Activated T-helper 1 cell treated with anti-CD3 and anti-CD28 coated beads, Interleukin-12 subunit alpha, Interleukin-12 subunit beta, Interleukin-2, Interleukin-4 antibody, amounts not matched to agents 30 ng/mL and 10 ng/mL and 1 ng/mL, durations not matched to agents 14 hours and 24 hours and 36 hours (primary cell): ENCODE results near the gene CPE. TPM values are rescaled to one million over a fixed set of nuclear protein-coding genes. Genes with fewer than 3 reads are reported as not detected.

Experiments
- DNase-seq: peaks from one replicate; pipeline ENCODE4 v3.0.0; 2021; ENCODE audit warnings: low spot score
- H3K27ac Mint-ChIP-seq: one replicate; pipeline ENCODE4 v1.8.0; 2021; ENCODE audit warnings: mild to moderate bottlenecking, mixed read lengths
- H3K27me3 Mint-ChIP-seq: one replicate; pipeline ENCODE4 v1.8.0; 2022; ENCODE audit warnings: mild to moderate bottlenecking, moderate library complexity, mixed read lengths; ENCODE audit not compliant: insufficient read depth
- H3K36me3 Mint-ChIP-seq: one replicate; pipeline ENCODE4 v1.8.0; 2021; ENCODE audit warnings: low read depth, mixed read lengths
- H3K4me1 Mint-ChIP-seq: one replicate; pipeline ENCODE4 v1.8.0; 2021; ENCODE audit warnings: low read depth, mixed read lengths
- H3K4me3 Mint-ChIP-seq: one replicate; pipeline ENCODE4 v1.8.0; 2021; ENCODE audit warnings: mild to moderate bottlenecking, moderate library complexity, mixed read lengths
- H3K9me3 Mint-ChIP-seq: one replicate; pipeline ENCODE4 v1.8.0; 2021; ENCODE audit warnings: mixed read lengths
- intact Hi-C: fragments of 100-400 bp; cut with micrococcal nuclease; formaldehyde crosslinking; loops from one replicate; pipeline ENCODE4 v1.15.1; 2024
- total RNA-seq: library from RNA; stranded (reverse); gene quantifications from 2 replicates; pipeline ENCODE4 v1.2.3, GENCODE V29; 2022

CPE gene
- total RNA-seq, 1 donor from 2014 or later = not detected

DNA sequence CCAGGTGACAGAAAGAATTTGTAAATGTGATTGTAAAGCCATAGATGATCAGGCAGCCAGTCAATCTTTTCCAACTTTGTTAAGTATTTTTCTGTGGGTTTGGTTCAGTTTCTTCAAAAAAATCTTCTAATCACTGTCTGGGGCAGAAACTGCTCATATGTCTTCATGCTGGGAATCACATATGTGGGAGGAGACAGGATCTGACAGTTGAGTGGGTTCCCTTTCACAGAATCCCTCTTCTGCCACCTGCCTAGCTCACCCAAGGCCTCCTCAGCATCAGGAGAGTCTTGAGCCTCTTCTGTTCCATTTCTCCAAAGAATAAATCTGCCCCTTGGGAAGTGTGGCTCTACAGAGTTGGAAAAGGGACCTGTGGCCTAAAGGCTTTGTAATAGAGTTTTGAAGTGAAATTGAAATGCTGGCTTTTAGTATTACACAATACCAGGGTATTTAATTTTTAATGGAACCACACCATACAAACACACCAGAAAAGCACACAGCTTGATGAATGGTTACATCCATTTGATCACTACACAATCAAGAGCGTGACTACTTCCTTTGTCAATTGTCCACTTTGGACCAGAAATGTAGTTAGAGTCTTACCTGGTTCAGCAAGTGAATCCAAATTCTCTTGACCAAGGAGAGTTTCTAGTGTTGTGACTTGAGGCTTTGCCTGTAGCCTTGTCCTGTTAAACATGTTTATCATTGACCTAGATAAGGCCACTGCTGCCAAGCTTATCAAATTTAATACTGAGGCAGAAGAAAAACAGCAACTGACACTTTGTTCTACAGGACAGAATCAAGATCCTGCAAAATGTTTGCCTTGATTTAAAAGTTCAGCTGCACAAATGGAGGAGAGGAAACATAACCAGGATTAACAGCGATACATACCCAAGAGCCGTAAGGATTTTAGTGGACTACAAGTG lies 30.9 kb upstream of the CPE start:
- Mint-ChIP-seq H3K4me1 (peaks cover 9% of the 10 kb centered on the region), H3K9me3 (no peaks in the 10 kb centered on the region), H3K4me3 (no peak overlapping the region), H3K27ac (no peak overlapping the region), H3K36me3 (peaks cover 10% of the 10 kb centered on the region), H3K27me3 (peaks cover 7% of the 10 kb centered on the region)
- intact Hi-C loops = no loop called here
- no peak for DNase-seq

DNA sequence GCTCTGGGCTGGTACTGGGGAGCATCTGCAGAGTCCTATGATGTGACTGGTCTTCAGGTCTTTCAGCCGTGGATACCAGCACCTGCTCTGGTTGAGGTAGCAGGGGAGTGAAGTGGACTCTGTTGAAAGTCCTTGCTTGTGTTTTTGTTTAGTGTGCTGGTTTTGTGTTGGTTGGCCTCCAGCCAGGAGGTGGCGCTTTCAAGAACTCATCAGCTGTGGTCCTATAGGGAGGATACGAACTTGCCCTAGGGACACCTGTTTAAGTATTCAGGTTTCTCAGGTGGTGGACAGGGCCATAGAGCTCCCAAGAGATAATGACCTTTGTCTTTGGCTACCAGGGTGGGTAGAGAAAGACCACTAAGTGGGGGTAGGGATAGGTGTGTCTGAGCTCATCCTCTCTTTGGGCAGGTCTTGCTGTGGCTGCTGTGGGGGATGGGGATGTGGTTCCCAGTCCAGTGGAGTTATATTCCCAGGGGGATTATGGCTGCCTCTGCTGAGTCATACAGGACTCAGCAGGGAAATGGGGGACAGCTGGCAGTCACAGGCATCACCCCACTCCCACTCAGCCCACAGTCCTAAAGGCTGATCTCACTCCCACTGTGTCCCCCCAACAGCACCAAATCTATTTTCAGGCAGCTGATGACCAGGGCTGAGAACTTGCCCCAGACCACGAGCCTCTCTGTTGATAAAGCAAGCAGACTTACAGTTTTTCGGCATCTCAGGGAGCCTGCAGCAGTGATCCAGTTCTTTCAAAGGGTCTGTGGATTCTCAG lies 27.3 kb upstream of the CPE start:
- Mint-ChIP-seq H3K4me1 (no peaks in the 10 kb centered on the region), H3K27ac (no peak overlapping the region), H3K27me3 (peaks cover 17% of the 10 kb centered on the region), H3K36me3 (no peaks in the 10 kb centered on the region), H3K9me3 (no peaks in the 10 kb centered on the region), H3K4me3 (no peak overlapping the region)
- no peak for DNase-seq
- intact Hi-C loops = no loop called here

DNA sequence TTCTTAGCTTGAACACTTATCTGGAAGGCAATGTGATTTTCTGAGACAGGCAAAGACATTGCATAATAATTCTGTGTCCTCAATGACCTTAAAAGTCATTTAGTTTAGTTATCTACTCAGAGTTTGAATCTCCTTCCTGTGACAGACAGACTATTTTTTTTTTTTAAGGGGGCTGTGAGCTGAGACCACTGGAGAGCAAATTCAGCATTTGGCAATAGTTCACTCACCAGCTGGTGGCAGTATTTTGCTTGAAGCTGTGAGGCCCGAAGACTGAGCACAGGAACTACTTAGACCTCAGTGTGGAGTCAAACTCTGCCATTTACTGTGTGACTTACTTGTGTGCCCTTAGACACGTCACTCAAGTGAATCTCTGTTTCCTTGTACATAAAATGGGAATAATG lies 22.9 kb upstream of the CPE start:
- no peak overlapping the region for H3K27ac Mint-ChIP-seq
- intact Hi-C loops = no loop called here
- H3K4me3 Mint-ChIP-seq = no peak overlapping the region
- no peaks in the 10 kb centered on the region for H3K36me3 Mint-ChIP-seq
- no peak for DNase-seq
- no peaks in the 10 kb centered on the region for H3K4me1 Mint-ChIP-seq
- peaks cover 29% of the 10 kb centered on the region for H3K27me3 Mint-ChIP-seq
- H3K9me3 Mint-ChIP-seq = no peaks in the 10 kb centered on the region

DNA sequence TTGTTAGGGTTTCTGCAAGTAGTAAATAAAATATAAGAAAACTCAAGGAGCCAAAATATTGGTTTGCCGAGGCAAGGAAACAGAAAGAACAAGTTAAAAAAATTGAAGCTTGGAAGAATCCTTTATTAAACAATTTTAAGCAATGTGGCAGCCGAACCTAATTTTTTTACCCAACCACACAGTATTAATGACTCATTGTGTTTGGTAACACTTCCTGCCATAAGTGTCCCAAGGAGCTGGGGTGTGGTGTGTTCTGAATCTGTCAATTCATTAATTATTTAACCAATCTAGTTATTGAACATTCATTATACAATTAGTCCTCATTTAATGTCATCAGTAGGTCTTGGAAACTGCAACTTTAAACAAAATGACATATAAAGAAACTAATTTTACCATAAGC lies 19.3 kb upstream of the CPE start:
- Mint-ChIP-seq H3K36me3 (no peaks in the 10 kb centered on the region), H3K27me3 (peaks cover 40% of the 10 kb centered on the region), H3K9me3 (no peaks in the 10 kb centered on the region), H3K27ac (no peak overlapping the region), H3K4me3 (no peak overlapping the region), H3K4me1 (no peaks in the 10 kb centered on the region)
- no peak for DNase-seq
- intact Hi-C loops = no loop called here

DNA sequence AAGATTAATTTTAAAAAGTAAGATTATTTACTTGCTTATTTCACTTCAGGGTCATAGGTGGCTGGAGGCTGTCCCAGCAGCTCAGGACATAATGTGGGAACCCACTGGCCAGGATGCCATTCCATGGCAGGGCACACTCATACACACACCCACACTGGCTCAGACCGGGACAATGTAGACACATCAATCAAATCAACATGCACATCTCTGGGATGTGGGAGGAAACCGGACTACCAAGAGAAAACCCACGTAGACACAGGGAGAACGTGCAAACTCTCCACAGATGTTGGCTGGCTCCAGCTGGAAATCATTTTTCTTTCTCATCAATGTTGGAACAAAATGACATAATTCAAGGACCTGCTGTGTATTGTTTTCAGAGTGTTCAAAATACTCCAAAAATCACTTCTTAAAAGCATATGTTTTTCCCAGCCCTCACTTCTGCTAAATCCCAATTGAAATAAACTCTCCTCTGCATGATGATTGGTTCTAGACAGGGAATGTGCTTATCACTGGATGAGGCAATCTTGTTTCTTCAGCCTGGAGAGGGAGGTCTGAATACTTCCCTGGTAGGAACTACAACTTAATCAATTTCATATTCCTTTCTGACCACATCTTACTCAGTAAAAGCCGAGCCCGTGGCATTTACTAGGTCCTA lies 18.6 kb upstream of the CPE start:
- Mint-ChIP-seq H3K9me3 (no peaks in the 10 kb centered on the region), H3K27ac (no peak overlapping the region), H3K27me3 (peaks cover 40% of the 10 kb centered on the region), H3K4me3 (no peak overlapping the region), H3K4me1 (no peaks in the 10 kb centered on the region), H3K36me3 (no peaks in the 10 kb centered on the region)
- intact Hi-C loops = loop anchor here (5.0 kb wide), 1 partner anchor 102 kb away; no protein-coding TSS in a partner anchor
- DNase-seq = no peak

DNA sequence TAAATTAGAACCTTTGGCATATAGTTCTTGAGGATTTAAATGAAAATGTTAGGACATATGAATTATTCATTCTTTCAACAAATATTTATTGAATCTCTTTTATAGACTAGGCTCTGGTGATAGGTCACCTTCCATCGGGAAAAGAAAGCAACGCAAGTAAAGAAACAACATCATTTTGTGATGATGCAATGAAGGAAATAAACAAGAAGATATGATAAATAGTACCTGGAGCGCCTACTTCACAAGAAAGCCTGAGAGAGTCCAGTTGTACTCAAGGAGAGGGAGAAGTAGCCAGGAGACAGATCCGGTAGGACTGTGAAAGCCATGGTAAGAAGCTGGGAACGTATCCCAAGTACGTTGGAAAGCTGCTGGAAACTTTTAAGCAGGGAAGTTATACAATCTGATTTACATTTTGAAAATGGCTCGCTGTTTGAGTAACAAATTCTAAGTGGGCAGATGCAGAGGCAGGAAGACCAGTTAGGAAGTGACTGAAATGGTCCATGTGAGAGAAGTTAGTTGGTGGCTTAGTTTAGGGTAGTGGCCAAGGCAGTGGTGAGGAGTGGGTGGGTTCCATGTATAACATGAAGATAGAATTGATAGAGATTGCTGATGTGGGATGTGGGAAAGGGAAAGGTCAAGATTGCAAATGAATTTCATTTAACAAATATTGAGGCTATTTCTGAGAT lies 17.7 kb upstream of the CPE start:
- Mint-ChIP-seq H3K4me1 (no peaks in the 10 kb centered on the region), H3K4me3 (no peak overlapping the region), H3K27me3 (peaks cover 33% of the 10 kb centered on the region), H3K27ac (no peak overlapping the region), H3K36me3 (no peaks in the 10 kb centered on the region), H3K9me3 (no peaks in the 10 kb centered on the region)
- no peak for DNase-seq
- intact Hi-C loops = loop anchor here (5.0 kb wide), 1 partner anchor 101 kb away; no protein-coding TSS in a partner anchor

DNA sequence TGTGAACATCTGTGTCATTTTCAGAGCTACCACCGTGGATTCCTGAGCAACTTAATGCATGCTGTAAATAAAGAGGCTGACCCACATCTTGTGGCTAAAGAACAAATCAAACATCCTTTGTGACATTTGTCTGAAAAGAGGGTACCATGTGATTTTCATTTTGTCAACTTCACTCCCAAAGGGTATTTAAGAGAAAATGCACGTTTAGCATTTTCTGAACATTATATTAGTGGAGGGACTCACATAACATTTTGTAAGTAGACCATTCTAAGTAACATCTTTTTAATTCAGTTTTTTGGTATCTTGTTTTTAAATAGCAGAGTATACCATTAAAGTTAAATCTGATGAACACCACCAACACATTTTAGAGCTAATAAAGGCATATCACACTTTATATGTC lies 17.0 kb upstream of the CPE start:
- no peak overlapping the region for H3K4me3 Mint-ChIP-seq
- no peaks in the 10 kb centered on the region for H3K4me1 Mint-ChIP-seq
- no peaks in the 10 kb centered on the region for H3K9me3 Mint-ChIP-seq
- peaks cover 32% of the 10 kb centered on the region for H3K27me3 Mint-ChIP-seq
- intact Hi-C loops = loop anchor here (5.0 kb wide), 1 partner anchor 100 kb away; no protein-coding TSS in a partner anchor
- no peak overlapping the region for H3K27ac Mint-ChIP-seq
- H3K36me3 Mint-ChIP-seq = no peaks in the 10 kb centered on the region
- DNase-seq = no peak

DNA sequence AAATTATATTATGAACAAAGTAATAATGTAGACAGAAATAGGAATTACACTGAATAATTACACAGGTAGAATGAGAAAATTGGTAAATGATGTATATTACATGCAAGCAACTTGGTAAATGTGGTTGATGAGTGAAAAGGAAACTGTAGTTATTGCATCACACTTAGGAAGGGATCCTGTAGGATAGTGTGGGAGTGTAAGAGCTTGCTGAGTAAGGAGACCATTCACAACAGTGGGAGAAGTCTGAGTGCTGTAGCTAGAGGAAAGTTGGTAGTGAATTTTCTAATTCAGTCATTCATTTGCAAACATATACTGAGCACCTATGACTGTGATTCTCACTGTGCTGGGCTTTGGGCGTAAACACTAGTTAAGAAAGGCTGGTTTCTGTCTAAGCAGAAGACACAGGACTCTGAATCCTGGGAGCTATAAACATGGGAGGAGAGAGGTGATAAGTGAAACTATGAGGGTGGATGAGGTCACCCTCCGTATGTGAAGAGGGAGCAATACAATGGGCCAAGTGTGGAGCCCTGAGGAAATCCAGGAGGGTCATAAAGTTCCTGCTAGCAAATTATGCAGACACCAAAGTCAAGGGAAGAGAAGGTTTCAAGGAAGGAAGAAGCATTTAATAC lies 14.2 kb upstream of the CPE start:
- intact Hi-C loops = loop anchor here (5.0 kb wide), 1 partner anchor 98 kb away; no protein-coding TSS in a partner anchor
- Mint-ChIP-seq H3K36me3 (no peaks in the 10 kb centered on the region), H3K4me3 (no peak overlapping the region), H3K27me3 (peaks cover 24% of the 10 kb centered on the region), H3K4me1 (no peaks in the 10 kb centered on the region), H3K27ac (no peak overlapping the region), H3K9me3 (no peaks in the 10 kb centered on the region)
- DNase-seq = no peak

DNA sequence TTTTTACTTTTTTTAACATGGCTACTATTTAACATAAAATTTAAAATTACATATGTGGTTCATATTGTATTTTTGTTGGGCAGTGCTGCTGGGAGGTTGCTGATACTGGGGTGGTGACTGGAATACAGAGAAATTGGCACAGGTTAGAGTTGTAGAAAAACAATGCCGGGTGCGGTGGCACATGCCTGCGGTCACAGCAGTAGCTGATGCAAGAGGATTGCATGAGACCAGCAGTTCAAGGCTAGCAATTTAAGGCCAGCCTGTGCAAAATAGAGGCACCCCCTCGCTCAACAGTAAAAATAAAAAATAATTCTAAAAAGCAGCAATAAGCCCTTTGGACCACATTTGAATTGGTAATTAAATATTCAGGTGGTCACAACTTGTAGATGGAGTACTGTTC lies 11.8 kb upstream of the CPE start:
- Mint-ChIP-seq H3K36me3 (no peaks in the 10 kb centered on the region), H3K9me3 (no peaks in the 10 kb centered on the region)

DNA sequence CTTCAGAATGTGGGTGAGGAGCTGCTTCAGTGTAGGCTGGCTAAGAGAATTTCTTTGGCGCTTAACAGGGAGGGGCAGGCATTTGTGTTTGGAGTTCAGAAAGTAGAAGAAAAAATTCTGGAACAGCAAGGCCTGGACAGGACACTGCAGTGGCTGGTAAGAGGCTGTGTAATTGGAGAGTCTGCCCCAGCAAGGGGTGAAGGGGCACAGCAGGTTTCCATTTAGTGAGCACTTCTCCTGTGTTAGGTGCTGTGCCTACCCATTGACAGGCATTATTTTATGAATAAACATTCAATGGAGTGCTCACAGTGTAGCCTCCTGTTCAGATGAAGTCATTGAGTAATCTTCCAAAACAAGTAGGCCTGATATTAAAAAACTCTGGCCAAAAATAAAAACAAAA lies 10.7 kb upstream of the CPE start:
- Mint-ChIP-seq H3K9me3 (no peaks in the 10 kb centered on the region), H3K36me3 (no peaks in the 10 kb centered on the region), H3K27me3 (peaks cover 22% of the 10 kb centered on the region), H3K4me1 (no peaks in the 10 kb centered on the region), H3K27ac (no peak overlapping the region), H3K4me3 (no peak overlapping the region)
- intact Hi-C loops = no loop called here
- no peak for DNase-seq

More for the DNA sequence above, 11.8 kb upstream of the CPE start:
- intact Hi-C loops = no loop called here
- H3K4me1 Mint-ChIP-seq = no peaks in the 10 kb centered on the region
- H3K27me3 Mint-ChIP-seq = peaks cover 21% of the 10 kb centered on the region
- DNase-seq = no peak
- H3K27ac Mint-ChIP-seq = no peak overlapping the region
- H3K4me3 Mint-ChIP-seq = no peak overlapping the region

DNA sequence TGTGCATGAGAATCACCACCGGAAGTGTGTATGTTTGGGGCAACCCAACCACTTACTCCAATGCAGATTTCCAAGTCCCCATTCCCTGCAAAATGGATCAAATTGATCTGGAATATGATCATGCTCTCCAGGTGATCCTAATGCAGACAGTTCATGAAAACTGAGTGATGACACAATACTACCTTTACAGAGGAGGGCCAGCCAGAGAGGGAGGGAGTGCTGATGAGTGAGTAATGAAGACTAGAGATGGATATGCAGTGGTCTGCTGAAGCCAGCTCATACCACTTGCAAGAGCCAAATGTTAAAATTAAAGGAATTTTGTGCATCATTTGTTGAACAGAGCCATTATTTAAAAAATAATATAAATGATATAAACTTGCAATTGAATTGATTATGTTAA lies 10.2 kb upstream of the CPE start:
- Mint-ChIP-seq H3K4me1 (no peaks in the 10 kb centered on the region), H3K36me3 (no peaks in the 10 kb centered on the region), H3K27ac (no peak overlapping the region), H3K9me3 (no peaks in the 10 kb centered on the region), H3K4me3 (no peak overlapping the region), H3K27me3 (peaks cover 23% of the 10 kb centered on the region)
- intact Hi-C loops = no loop called here
- no peak for DNase-seq

DNA sequence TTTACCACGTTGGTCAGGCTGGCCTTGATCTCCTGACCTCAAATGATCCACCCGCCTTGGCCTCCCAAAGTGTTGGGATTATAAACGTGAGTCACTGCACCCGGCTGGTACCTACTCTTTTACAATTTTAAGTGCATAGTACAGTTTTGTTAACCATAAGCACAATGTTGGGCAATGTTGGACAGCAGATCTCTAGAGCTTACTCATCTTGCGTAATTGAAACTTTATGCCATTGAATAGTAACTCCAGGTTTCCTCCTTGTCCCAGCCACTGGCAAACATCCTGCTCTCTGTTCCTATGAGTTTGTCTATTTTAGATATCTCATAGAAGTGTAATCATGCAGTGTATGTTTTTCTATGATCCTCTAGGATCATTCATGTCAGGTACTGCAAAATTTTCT lies 9.3 kb upstream of the CPE start:
- no peak for DNase-seq
- no peaks in the 10 kb centered on the region for H3K4me1 Mint-ChIP-seq
- intact Hi-C loops = no loop called here
- no peak overlapping the region for H3K27ac Mint-ChIP-seq
- no peak overlapping the region for H3K4me3 Mint-ChIP-seq
- H3K36me3 Mint-ChIP-seq = no peaks in the 10 kb centered on the region
- H3K9me3 Mint-ChIP-seq = peaks cover 5% of the 10 kb centered on the region
- H3K27me3 Mint-ChIP-seq = peaks cover 31% of the 10 kb centered on the region
